ENCODE measurements around the gene CADM2. TPM values are rescaled to one million over a fixed set of nuclear protein-coding genes. Genes with fewer than 3 reads are reported as not detected.
"Not testable (repeated sequence)": the region's sequence is repeated elsewhere in the genome, so short reads cannot be mapped to it uniquely, and the experiment has no call there.

The CADM2 gene
- total RNA-seq, 1 donor from 2014 or later = 2.1 TPM

- DNase-seq (ENCODE audit: low read depth) = no peak
Measured at GRCh38 chr3:85631070-85631469, 672.3 kb downstream of the CADM2 start.

GRCh38 chr3:85632921-85633320 lies 674.1 kb downstream of the CADM2 start:
- DNase-seq (ENCODE audit: low read depth) = no peak

GRCh38 chr3:85652360-85652759 lies 693.6 kb downstream of the CADM2 start:
- DNase-seq (ENCODE audit: low read depth) = no peak

GRCh38 chr3:85660451-85660850 lies 701.7 kb downstream of the CADM2 start:
- DNase-seq (ENCODE audit: low read depth) = no peak

- no peak for DNase-seq (ENCODE audit: low read depth)
Measured at GRCh38 chr3:85662462-85662861, 703.7 kb downstream of the CADM2 start.

- DNase-seq (ENCODE audit: low read depth) = no peak
Measured at GRCh38 chr3:85667744-85668143, 709.0 kb downstream of the CADM2 start.

GRCh38 chr3:85670634-85671205 lies 711.9 kb downstream of the CADM2 start:
- no peak for DNase-seq (ENCODE audit: low read depth)

- DNase-seq (ENCODE audit: low read depth) = no peak
Measured at GRCh38 chr3:85672761-85673160, 714.0 kb downstream of the CADM2 start.

- DNase-seq (ENCODE audit: low read depth) = no peak
Measured at GRCh38 chr3:85678713-85679112, 719.9 kb downstream of the CADM2 start.

GRCh38 chr3:85681906-85682305 lies 723.1 kb downstream of the CADM2 start:
- DNase-seq (ENCODE audit: low read depth) = no peak

- DNase-seq (ENCODE audit: low read depth) = no peak
Measured at GRCh38 chr3:85691196-85691595, 732.4 kb downstream of the CADM2 start.

- DNase-seq (ENCODE audit: low read depth) = no peak
Measured at GRCh38 chr3:85697156-85697555, 738.4 kb downstream of the CADM2 start.

- DNase-seq (ENCODE audit: low read depth) = no peak
Measured at GRCh38 chr3:85706130-85706529, 747.3 kb downstream of the CADM2 start.

- DNase-seq (ENCODE audit: low read depth) = not testable (repeated sequence)
Measured at GRCh38 chr3:85708325-85708724, 749.5 kb downstream of the CADM2 start.

- DNase-seq (ENCODE audit: low read depth) = no peak
Measured at GRCh38 chr3:85709346-85709892, 750.6 kb downstream of the CADM2 start.

GRCh38 chr3:85710490-85710889 lies 751.7 kb downstream of the CADM2 start:
- no peak for DNase-seq (ENCODE audit: low read depth)

- DNase-seq (ENCODE audit: low read depth) = no peak
Measured at GRCh38 chr3:85721409-85722145, 762.8 kb downstream of the CADM2 start.

- DNase-seq (ENCODE audit: low read depth) = no peak
Measured at GRCh38 chr3:85725809-85726208, 767.0 kb downstream of the CADM2 start.

GRCh38 chr3:85726241-85726640 lies 767.5 kb downstream of the CADM2 start:
- no peak for DNase-seq (ENCODE audit: low read depth)

GRCh38 chr3:85737846-85738245 lies 779.1 kb downstream of the CADM2 start:
- DNase-seq (ENCODE audit: low read depth) = no peak

GRCh38 chr3:85740561-85740960 lies 781.8 kb downstream of the CADM2 start:
- DNase-seq (ENCODE audit: low read depth) = no peak

- no peak for DNase-seq (ENCODE audit: low read depth)
Measured at GRCh38 chr3:85758442-85758841, 799.7 kb downstream of the CADM2 start.

GRCh38 chr3:85760342-85760741 lies 801.6 kb downstream of the CADM2 start:
- DNase-seq (ENCODE audit: low read depth) = no peak
